SU-DHL-6 (cell line): ENCODE data around the gene CENATAC.

ENCODE experiments used
- EZH2phosphoT487 ChIP-seq: fragments of 200-600 bp; sonication (generic), shearing (Covaris generic); conservative IDR thresholded peaks from 2 replicates; pipeline ENCODE4 v1.6.1; 2018; ENCODE audit warnings: mild to moderate bottlenecking, antibody characterized with exemption, low read length, moderate library complexity, mixed read lengths
- TF ChIP-seq, protein P1 (sequence below): fragments of 200-600 bp; sonication (generic); IDR thresholded peaks from one replicate; pipeline ENCODE4 v1.5.1; 2017; ENCODE audit warnings: antibody characterized with exemption, mild to moderate bottlenecking, low read length, moderate library complexity; ENCODE audit not compliant: insufficient read depth, poor library complexity, severe bottlenecking

DNA sequence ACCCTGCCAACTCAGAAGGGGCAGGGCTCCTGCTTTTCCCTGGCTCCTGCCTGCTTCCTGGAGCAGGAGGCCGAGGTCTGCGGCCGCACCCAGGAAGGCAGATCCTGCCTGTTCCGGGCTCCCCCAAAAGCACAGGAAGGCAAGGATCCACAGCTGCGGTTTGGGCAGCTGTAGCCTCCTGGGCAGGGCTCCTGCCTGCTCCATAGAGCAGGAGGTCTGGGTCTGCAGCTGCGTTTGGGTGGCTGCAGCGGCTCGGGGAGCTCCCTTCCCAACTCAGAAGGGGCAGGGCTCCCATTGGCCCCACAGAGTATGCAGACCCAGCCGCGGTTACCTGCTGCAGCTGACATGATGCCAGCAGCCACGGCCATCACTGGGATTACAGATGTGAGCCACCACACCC, 36.3 kb upstream of the CENATAC start:
- TF ChIP-seq, protein P1, sequence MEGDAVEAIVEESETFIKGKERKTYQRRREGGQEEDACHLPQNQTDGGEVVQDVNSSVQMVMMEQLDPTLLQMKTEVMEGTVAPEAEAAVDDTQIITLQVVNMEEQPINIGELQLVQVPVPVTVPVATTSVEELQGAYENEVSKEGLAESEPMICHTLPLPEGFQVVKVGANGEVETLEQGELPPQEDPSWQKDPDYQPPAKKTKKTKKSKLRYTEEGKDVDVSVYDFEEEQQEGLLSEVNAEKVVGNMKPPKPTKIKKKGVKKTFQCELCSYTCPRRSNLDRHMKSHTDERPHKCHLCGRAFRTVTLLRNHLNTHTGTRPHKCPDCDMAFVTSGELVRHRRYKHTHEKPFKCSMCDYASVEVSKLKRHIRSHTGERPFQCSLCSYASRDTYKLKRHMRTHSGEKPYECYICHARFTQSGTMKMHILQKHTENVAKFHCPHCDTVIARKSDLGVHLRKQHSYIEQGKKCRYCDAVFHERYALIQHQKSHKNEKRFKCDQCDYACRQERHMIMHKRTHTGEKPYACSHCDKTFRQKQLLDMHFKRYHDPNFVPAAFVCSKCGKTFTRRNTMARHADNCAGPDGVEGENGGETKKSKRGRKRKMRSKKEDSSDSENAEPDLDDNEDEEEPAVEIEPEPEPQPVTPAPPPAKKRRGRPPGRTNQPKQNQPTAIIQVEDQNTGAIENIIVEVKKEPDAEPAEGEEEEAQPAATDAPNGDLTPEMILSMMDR = no peak
- no peak for TF ChIP-seq EZH2phosphoT487
